DOHH2 (cell line): ENCODE measurements around the gene ADAP1.
A peak's percentile ranks its signal among the peaks of the same experiment; 100 is the strongest.

Experiments used
- H3F3A ChIP-seq: fragments of 200-600 bp; sonication (generic), shearing (Covaris generic); 2 replicates; pipeline ENCODE4 v1.6.0; 2016; ENCODE audit warnings: antibody characterized with exemption, mild to moderate bottlenecking; ENCODE audit not compliant: control insufficient read depth, insufficient read depth
- H3K27ac ChIP-seq: fragments of 200-600 bp; sonication (generic); 2 replicates; pipeline ENCODE4 v1.5.1; 2014; ENCODE audit warnings: low read depth, mild to moderate bottlenecking, low read length, moderate library complexity
- H3K27me3 ChIP-seq: fragments of 200-600 bp; sonication (generic); 2 replicates; pipeline ENCODE4 v1.6.1; 2014; ENCODE audit warnings: mild to moderate bottlenecking, low read length, mixed read lengths; ENCODE audit not compliant: control insufficient read depth
- H3K36me3 ChIP-seq: fragments of 200-600 bp; sonication (generic); 2 replicates; pipeline ENCODE4 v1.6.1; 2014; ENCODE audit warnings: mild to moderate bottlenecking, low read length, moderate library complexity, mixed read lengths; ENCODE audit not compliant: control insufficient read depth
- H3K4me1 ChIP-seq: fragments of 200-600 bp; sonication (generic); 2 replicates; pipeline ENCODE4 v1.6.1; 2014; ENCODE audit warnings: mild to moderate bottlenecking, low read length, mixed read lengths; ENCODE audit not compliant: control insufficient read depth
- H3K4me2 ChIP-seq: fragments of 200-600 bp; sonication (generic); 2 replicates; pipeline ENCODE4 v1.6.0; 2014; ENCODE audit warnings: mild to moderate bottlenecking, low read length, moderate library complexity
- H3K4me3 ChIP-seq: fragments of 200-600 bp; sonication (generic); 2 replicates; pipeline ENCODE4 v1.5.1; 2014; ENCODE audit warnings: mild to moderate bottlenecking, low read length, mixed read lengths
- H3K79me2 ChIP-seq: fragments of 200-600 bp; sonication (generic); 2 replicates; pipeline ENCODE4 v1.6.1; 2014; ENCODE audit warnings: mild to moderate bottlenecking, low read length, mixed read lengths; ENCODE audit not compliant: control insufficient read depth
- H3K9me2 ChIP-seq: fragments of 200-600 bp; sonication (generic); replicated peaks from 2 replicates; pipeline ENCODE4 v1.6.1; 2014; ENCODE audit warnings: mild to moderate bottlenecking, low read length, mixed read lengths; ENCODE audit not compliant: control insufficient read depth
- H3K9me3 ChIP-seq: fragments of 200-600 bp; sonication (generic); 2 replicates; pipeline ENCODE4 v1.6.1; 2014; ENCODE audit warnings: antibody characterized with exemption, low read length, mixed read lengths; ENCODE audit not compliant: control insufficient read depth, insufficient read depth
- H4K20me1 ChIP-seq: fragments of 200-600 bp; sonication (generic); 2 replicates; pipeline ENCODE4 v1.6.0; 2014; ENCODE audit warnings: low read depth, mild to moderate bottlenecking, antibody characterized with exemption, low read length, moderate library complexity; ENCODE audit not compliant: control insufficient read depth, insufficient read depth
- CTCF ChIP-seq: fragments of 200-600 bp; sonication (generic); IDR thresholded peaks from one replicate; pipeline ENCODE4 v1.5.1; 2014; ENCODE audit warnings: antibody characterized with exemption, mild to moderate bottlenecking, low read depth, low read length; ENCODE audit not compliant: poor library complexity, severe bottlenecking
- EZH2phosphoT487 ChIP-seq: fragments of 200-600 bp; sonication (generic); IDR thresholded peaks from 2 replicates; pipeline ENCODE4 v1.6.1; 2017; ENCODE audit warnings: borderline replicate concordance, mild to moderate bottlenecking, antibody characterized with exemption, low read length, moderate library complexity, mixed read lengths

Gene ADAP1

GRCh38 chr7:957418-958220 is 3.1 kb upstream of the ADAP1 start:
- no peak overlapping the region for H3K4me3 ChIP-seq
- peak overlapping the region; percentile 2; the same call in 1 of the 2 replicates for H3K4me2 ChIP-seq
- H4K20me1 ChIP-seq = peaks cover 4% of the 10 kb centered on the region; the same call in 1 of the 2 replicates
- H3K27ac ChIP-seq = no peak overlapping the region
- no peaks in the 10 kb centered on the region for H3K9me3 ChIP-seq
- H3K36me3 ChIP-seq = no peaks in the 10 kb centered on the region
- peaks cover 3% of the 10 kb centered on the region; the same call in 1 of the 2 replicates for H3F3A ChIP-seq
- peaks cover 28% of the 10 kb centered on the region for H3K27me3 ChIP-seq
- no peaks in the 10 kb centered on the region for H3K9me2 ChIP-seq
- peaks cover 34% of the 10 kb centered on the region for H3K4me1 ChIP-seq
- no peaks in the 10 kb centered on the region for H3K79me2 ChIP-seq
- TF ChIP-seq CTCF (no peak), EZH2phosphoT487 (no peak)

- H3K79me2 ChIP-seq = no peaks in the 10 kb centered on the region
- TF ChIP-seq EZH2phosphoT487 (no peak), CTCF (no peak)
- H4K20me1 ChIP-seq = peaks cover 4% of the 10 kb centered on the region; the same call in 1 of the 2 replicates
- no peak overlapping the region for H3K27ac ChIP-seq
- peaks cover 32% of the 10 kb centered on the region for H3K4me1 ChIP-seq
- no peaks in the 10 kb centered on the region for H3K9me3 ChIP-seq
- no peak overlapping the region for H3K4me3 ChIP-seq
- H3F3A ChIP-seq = peaks cover 3% of the 10 kb centered on the region; the same call in 1 of the 2 replicates
- peak overlapping the region; percentile 43 for H3K4me2 ChIP-seq
- no peaks in the 10 kb centered on the region for H3K36me3 ChIP-seq
- peaks cover 33% of the 10 kb centered on the region for H3K27me3 ChIP-seq
- H3K9me2 ChIP-seq = no peaks in the 10 kb centered on the region
Measured at GRCh38 chr7:956031-956430, 1.6 kb upstream of the ADAP1 start.

GRCh38 chr7:953547-954327 is 743 bp downstream of the ADAP1 start:
- Histone ChIP-seq H3K4me1 (peaks cover 38% of the 10 kb centered on the region), H3K4me2 (peak overlapping the region; percentile 46), H3F3A (no peaks in the 10 kb centered on the region; the same call in 1 of the 2 replicates), H3K9me3 (no peaks in the 10 kb centered on the region), H3K79me2 (no peaks in the 10 kb centered on the region), H3K4me3 (peak overlapping the region; percentile 12; the same call in 1 of the 2 replicates), H3K36me3 (no peaks in the 10 kb centered on the region), H3K27me3 (peaks cover 41% of the 10 kb centered on the region), H3K9me2 (no peaks in the 10 kb centered on the region), H3K27ac (no peak overlapping the region), H4K20me1 (peaks cover 4% of the 10 kb centered on the region; the same call in 1 of the 2 replicates)
- 0 out of 2 replicates have a peak, but pooled peaks have one; percentile 57 for TF ChIP-seq EZH2phosphoT487
- no peak for TF ChIP-seq CTCF
